Spleen (tissue), 7 donors: Measurements from ENCODE around the gene RGS1.

Experiments
- POLR2A ChIP-seq, 3 donors: fragments of 450-650 bp; IDR thresholded peaks; one replicate each; pipeline ENCODE4 v1.5.1; 2017; ENCODE audit warnings: antibody characterized with exemption in 3 of 3, mild to moderate bottlenecking in 1 of 3
- TF ChIP-seq, protein P1 (sequence below), 11 experiments: fragments of 200-600 bp in 7 of 11; fragments of 450-650 bp in 4 of 11; sonication (generic) in 4 of 11; IDR thresholded peaks in 8 of 11; conservative IDR thresholded peaks in 3 of 11; 1 replicate in 7 of 11; 2 replicates in 4 of 11; pipeline versions ENCODE4 v1.4.0 to v1.8.0; 2016 to 2021; ENCODE audit warnings: antibody characterized with exemption in 11 of 11, inconsistent platforms in 4 of 11, mild to moderate bottlenecking in 1 of 11
- donor health status: DM: no; HTN: no; CAD: no; lungs with moderate emphysema.
- donor health status: DM: no; HTN: no; CAD: no.
- donor health status: DM: no; HTN: no; CAD: no.

DNA sequence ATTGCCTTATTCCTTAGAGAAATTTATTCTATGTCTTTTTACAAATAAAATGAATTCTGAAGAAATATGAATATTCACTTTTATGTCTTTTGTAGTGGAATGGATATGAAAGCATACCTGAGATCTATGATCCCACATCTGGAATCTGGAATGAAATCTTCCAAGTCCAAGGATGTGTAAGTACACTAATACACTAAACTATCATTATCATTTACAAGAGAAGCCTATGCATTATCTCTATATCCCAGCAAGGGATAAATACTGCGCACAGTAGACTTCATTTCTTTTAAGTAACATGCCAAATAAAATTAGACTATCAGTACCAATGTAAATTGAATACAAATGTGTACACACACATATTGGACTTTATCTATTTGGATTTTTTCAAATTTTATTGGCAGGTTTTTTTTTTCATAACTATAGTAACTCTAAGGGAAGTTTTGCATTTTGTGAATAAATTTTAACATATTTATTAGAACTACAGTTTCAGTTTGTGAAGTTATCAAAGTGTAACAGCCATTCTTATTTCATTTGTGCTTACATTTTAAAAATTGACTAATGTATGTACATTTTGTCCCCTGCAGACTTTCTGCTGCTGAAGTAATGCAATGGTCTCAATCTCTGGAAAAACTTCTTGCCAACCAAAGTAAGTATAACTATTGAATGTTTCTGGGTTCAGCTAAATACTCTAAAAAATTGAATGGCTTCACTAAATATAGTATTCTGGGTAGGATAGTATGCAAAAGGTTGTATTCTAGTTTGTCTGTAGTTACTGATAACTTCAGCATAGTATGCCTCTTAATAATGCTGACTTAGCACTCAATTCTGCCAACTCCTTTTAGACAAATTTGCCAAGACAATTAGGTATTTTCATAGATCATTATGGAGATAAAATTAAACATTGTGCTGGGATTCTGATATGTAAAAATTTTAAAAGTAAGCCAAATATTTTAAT lies 894 bp downstream of the RGS1 start:
- TF ChIP-seq, protein P1, sequence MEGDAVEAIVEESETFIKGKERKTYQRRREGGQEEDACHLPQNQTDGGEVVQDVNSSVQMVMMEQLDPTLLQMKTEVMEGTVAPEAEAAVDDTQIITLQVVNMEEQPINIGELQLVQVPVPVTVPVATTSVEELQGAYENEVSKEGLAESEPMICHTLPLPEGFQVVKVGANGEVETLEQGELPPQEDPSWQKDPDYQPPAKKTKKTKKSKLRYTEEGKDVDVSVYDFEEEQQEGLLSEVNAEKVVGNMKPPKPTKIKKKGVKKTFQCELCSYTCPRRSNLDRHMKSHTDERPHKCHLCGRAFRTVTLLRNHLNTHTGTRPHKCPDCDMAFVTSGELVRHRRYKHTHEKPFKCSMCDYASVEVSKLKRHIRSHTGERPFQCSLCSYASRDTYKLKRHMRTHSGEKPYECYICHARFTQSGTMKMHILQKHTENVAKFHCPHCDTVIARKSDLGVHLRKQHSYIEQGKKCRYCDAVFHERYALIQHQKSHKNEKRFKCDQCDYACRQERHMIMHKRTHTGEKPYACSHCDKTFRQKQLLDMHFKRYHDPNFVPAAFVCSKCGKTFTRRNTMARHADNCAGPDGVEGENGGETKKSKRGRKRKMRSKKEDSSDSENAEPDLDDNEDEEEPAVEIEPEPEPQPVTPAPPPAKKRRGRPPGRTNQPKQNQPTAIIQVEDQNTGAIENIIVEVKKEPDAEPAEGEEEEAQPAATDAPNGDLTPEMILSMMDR (IDR thresholded peaks at IDR 0.05 in 8 of 11, conservative IDR thresholded peaks at IDR 0.05 in 3 of 11): no peak
- TF ChIP-seq POLR2A (IDR thresholded peaks at IDR 0.05): no peak
